HAP-1 (cell line): Measurements from ENCODE around the gene STPG2.

Experiments
- DNase-seq, 2 experiments: peaks; one replicate each; pipeline ENCODE4 v3.0.0-alpha.2; 2016 to 2020; ENCODE audit warnings: low spot score in 2 of 2
- H3K27me3 ChIP-seq: fragments of 250-450 bp; sonication (Bioruptor Pico); 2 replicates; pipeline ENCODE4 v1.5.1; 2020; ENCODE audit warnings: low read depth, mild to moderate bottlenecking, moderate library complexity
- H3K36me3 ChIP-seq: fragments of 250-450 bp; sonication (Bioruptor Pico); replicated peaks from 2 replicates; pipeline ENCODE4 v1.5.1; 2020; ENCODE audit warnings: mild to moderate bottlenecking
- H3K4me1 ChIP-seq: fragments of 250-450 bp; sonication (Bioruptor Pico); 2 replicates; pipeline ENCODE4 v1.5.1; 2020; ENCODE audit warnings: mild to moderate bottlenecking
- H3K4me3 ChIP-seq: fragments of 250-450 bp; sonication (Bioruptor Pico); 2 replicates; pipeline ENCODE4 v1.5.1; 2020; ENCODE audit warnings: mild to moderate bottlenecking, moderate library complexity
- H3K9me3 ChIP-seq: fragments of 250-450 bp; sonication (Bioruptor Pico); 2 replicates; pipeline ENCODE4 v1.5.1; 2020; ENCODE audit warnings: mild to moderate bottlenecking, moderate library complexity
- in situ Hi-C: fragments of 300-500 bp; cut with MboI; formaldehyde crosslinking; loops from 3 replicates; pipeline ENCODE4 v1.14.3; 2020; ENCODE audit warnings: low sequenced_read_pairs, inconsistent platforms, mixed read lengths

STPG2 gene

GRCh38 chr4:97900229-97900628, 243.0 kb downstream of the STPG2 start:
- H3K4me1 ChIP-seq, result peaks cover 5% of the 10 kb centered on the region; the same call in 1 of the 2 replicates
- in situ Hi-C loops, result no loop called here
- DNase-seq, result peak in 1 of 2 experiments; percentile 61

GRCh38 chr4:97892592-97893266, 250.5 kb downstream of the STPG2 start:
- Histone ChIP-seq H3K4me1 (no peaks in the 10 kb centered on the region), H3K9me3 (no peaks in the 10 kb centered on the region), H3K4me3 (no peak overlapping the region), H3K27me3 (no peaks in the 10 kb centered on the region), H3K36me3 (no peaks in the 10 kb centered on the region)
- in situ Hi-C loops, result no loop called here
- DNase-seq, result no peak

More at GRCh38 chr4:97900229-97900628, 243.0 kb downstream of the STPG2 start:
- Histone ChIP-seq H3K9me3 (no peaks in the 10 kb centered on the region), H3K36me3 (no peaks in the 10 kb centered on the region), H3K4me3 (no peak overlapping the region), H3K27me3 (no peaks in the 10 kb centered on the region)

GRCh38 chr4:97879942-97880341, 263.3 kb downstream of the STPG2 start:
- Histone ChIP-seq H3K36me3 (no peaks in the 10 kb centered on the region), H3K4me3 (no peak overlapping the region), H3K4me1 (peaks cover 13% of the 10 kb centered on the region), H3K27me3 (no peaks in the 10 kb centered on the region), H3K9me3 (no peaks in the 10 kb centered on the region)
- DNase-seq, result no peak
- in situ Hi-C loops, result no loop called here

- no peak for DNase-seq
- no peak overlapping the region for H3K4me3 ChIP-seq
- H3K4me1 ChIP-seq, result peaks cover 9% of the 10 kb centered on the region
- H3K27me3 ChIP-seq, result no peaks in the 10 kb centered on the region
- H3K36me3 ChIP-seq, result no peaks in the 10 kb centered on the region
- no peaks in the 10 kb centered on the region for H3K9me3 ChIP-seq
- in situ Hi-C loops, result no loop called here
These were observed 275.2 kb downstream of the STPG2 start for GRCh38 chr4:97868097-97868496.

- in situ Hi-C loops, result no loop called here
- Histone ChIP-seq H3K4me1 (peaks cover 9% of the 10 kb centered on the region), H3K9me3 (no peaks in the 10 kb centered on the region), H3K27me3 (no peaks in the 10 kb centered on the region), H3K36me3 (no peaks in the 10 kb centered on the region), H3K4me3 (no peak overlapping the region)
- no peak for DNase-seq
These were observed 275.7 kb downstream of the STPG2 start for GRCh38 chr4:97867557-97868091.

GRCh38 chr4:97866821-97867556, 276.3 kb downstream of the STPG2 start:
- in situ Hi-C loops, result no loop called here
- Histone ChIP-seq H3K27me3 (no peaks in the 10 kb centered on the region), H3K4me1 (peaks cover 9% of the 10 kb centered on the region), H3K36me3 (no peaks in the 10 kb centered on the region), H3K9me3 (no peaks in the 10 kb centered on the region), H3K4me3 (no peak overlapping the region)
- no peak for DNase-seq

- H3K4me1 ChIP-seq, result peaks cover 25% of the 10 kb centered on the region
- peak in 1 of 2 experiments; percentile 12 for DNase-seq
- H3K27me3 ChIP-seq, result no peaks in the 10 kb centered on the region
- H3K4me3 ChIP-seq, result no peak overlapping the region
- H3K9me3 ChIP-seq, result no peaks in the 10 kb centered on the region
- no peaks in the 10 kb centered on the region for H3K36me3 ChIP-seq
- in situ Hi-C loops, result no loop called here
These were observed 292.2 kb downstream of the STPG2 start for GRCh38 chr4:97851115-97851514.

- peak; percentile 31 to 89 for DNase-seq
- H3K9me3 ChIP-seq, result no peaks in the 10 kb centered on the region
- in situ Hi-C loops, result no loop called here
- H3K4me3 ChIP-seq, result no peak overlapping the region
- H3K36me3 ChIP-seq, result no peaks in the 10 kb centered on the region
- H3K27me3 ChIP-seq, result no peaks in the 10 kb centered on the region
- H3K4me1 ChIP-seq, result peaks cover 18% of the 10 kb centered on the region
These were observed 297.5 kb downstream of the STPG2 start for GRCh38 chr4:97845758-97846157.

GRCh38 chr4:97841512-97841911, 301.8 kb downstream of the STPG2 start:
- Histone ChIP-seq H3K4me1 (peaks cover 8% of the 10 kb centered on the region), H3K4me3 (no peak overlapping the region), H3K36me3 (no peaks in the 10 kb centered on the region), H3K9me3 (no peaks in the 10 kb centered on the region), H3K27me3 (no peaks in the 10 kb centered on the region)
- no peak for DNase-seq
- in situ Hi-C loops, result no loop called here

- H3K4me1 ChIP-seq, result no peaks in the 10 kb centered on the region
- no peaks in the 10 kb centered on the region for H3K9me3 ChIP-seq
- no peaks in the 10 kb centered on the region for H3K27me3 ChIP-seq
- no peak overlapping the region for H3K4me3 ChIP-seq
- in situ Hi-C loops, result no loop called here
- DNase-seq, result no peak
- H3K36me3 ChIP-seq, result no peaks in the 10 kb centered on the region
These were observed 306.6 kb downstream of the STPG2 start for GRCh38 chr4:97836662-97837061.

- no peak overlapping the region for H3K4me3 ChIP-seq
- in situ Hi-C loops, result no loop called here
- no peaks in the 10 kb centered on the region for H3K27me3 ChIP-seq
- no peak for DNase-seq
- H3K36me3 ChIP-seq, result no peaks in the 10 kb centered on the region
- H3K9me3 ChIP-seq, result no peaks in the 10 kb centered on the region
- no peaks in the 10 kb centered on the region for H3K4me1 ChIP-seq
These were observed 314.6 kb downstream of the STPG2 start for GRCh38 chr4:97828646-97829045.

- Histone ChIP-seq H3K4me1 (no peaks in the 10 kb centered on the region), H3K27me3 (no peaks in the 10 kb centered on the region), H3K36me3 (no peaks in the 10 kb centered on the region), H3K9me3 (no peaks in the 10 kb centered on the region), H3K4me3 (no peak overlapping the region)
- no peak for DNase-seq
- in situ Hi-C loops, result no loop called here
These were observed 324.0 kb downstream of the STPG2 start for GRCh38 chr4:97819294-97819693.

- in situ Hi-C loops, result no loop called here
- Histone ChIP-seq H3K27me3 (no peaks in the 10 kb centered on the region), H3K4me1 (no peaks in the 10 kb centered on the region), H3K36me3 (no peaks in the 10 kb centered on the region), H3K9me3 (no peaks in the 10 kb centered on the region), H3K4me3 (no peak overlapping the region)
- no peak for DNase-seq
These were observed 330.5 kb downstream of the STPG2 start for GRCh38 chr4:97812768-97813167.

GRCh38 chr4:97786306-97786920, 356.9 kb downstream of the STPG2 start:
- no peak for DNase-seq
- Histone ChIP-seq H3K27me3 (no peaks in the 10 kb centered on the region), H3K36me3 (no peaks in the 10 kb centered on the region), H3K9me3 (no peaks in the 10 kb centered on the region), H3K4me1 (no peaks in the 10 kb centered on the region; the same call in 1 of the 2 replicates), H3K4me3 (no peak overlapping the region)
- in situ Hi-C loops, result no loop called here
